HepG2 (cell line): ENCODE measurements around the gene RHEBL1. TPM values are rescaled to one million over a fixed set of nuclear protein-coding genes. Genes with fewer than 3 reads are reported as not detected.

Experiments used
- AFF4 ChIP-seq: sonication (generic); formaldehyde crosslinking; IDR thresholded peaks from 2 replicates; pipeline ENCODE4 v1.4.0; 2020; ENCODE audit warnings: missing genetic modification reagents
- CENPBD1 ChIP-seq: sonication (generic); formaldehyde crosslinking; IDR thresholded peaks from 2 replicates; pipeline ENCODE4 v1.8.0; 2022; ENCODE audit warnings: missing genetic modification reagents, low read depth, mild to moderate bottlenecking, borderline replicate concordance
- EHMT2 ChIP-seq: fragments of 200-600 bp; sonication (generic); IDR thresholded peaks from 2 replicates; pipeline ENCODE4 v1.7.0; 2017; ENCODE audit warnings: antibody characterized with exemption, low read depth, low read length, borderline replicate concordance
- HDAC1 ChIP-seq: sonication (generic); formaldehyde crosslinking; IDR thresholded peaks from 2 replicates; pipeline ENCODE4 v1.5.1; 2020; ENCODE audit warnings: mild to moderate bottlenecking, missing genetic modification reagents
- HHEX ChIP-seq: IDR thresholded peaks from 2 replicates; pipeline ENCODE4 v1.6.1; 2016; ENCODE audit warnings: control low read depth
- HMG20A ChIP-seq: IDR thresholded peaks from 2 replicates; pipeline ENCODE4 v1.6.1; 2016; ENCODE audit warnings: borderline replicate concordance
- ISL2 ChIP-seq: sonication (generic); formaldehyde crosslinking; IDR thresholded peaks from 2 replicates; pipeline ENCODE4 v1.5.0; 2020; ENCODE audit warnings: missing genetic modification reagents
- KAT2B ChIP-seq: fragments of 150-350 bp; IDR thresholded peaks from 2 replicates; pipeline ENCODE4 v1.6.1; 2014; ENCODE audit warnings: low read depth, low read length, borderline replicate concordance
- LCORL ChIP-seq, 2 experiments: fragments of 450-650 bp in 1 of 2; sonication (generic) in 1 of 2; formaldehyde crosslinking in 1 of 2; IDR thresholded peaks; 2 replicates each; pipeline versions ENCODE4 v1.5.0 to v1.6.1; 2017 to 2020; ENCODE audit warnings: antibody characterized with exemption in 1 of 2, missing genetic modification reagents in 1 of 2
- MED13 ChIP-seq: sonication (generic); formaldehyde crosslinking; IDR thresholded peaks from 2 replicates; pipeline ENCODE4 v1.5.0; 2020; ENCODE audit warnings: missing genetic modification reagents
- PLRG1 ChIP-seq: fragments of 450-650 bp; conservative IDR thresholded peaks from 2 replicates; pipeline ENCODE4 v1.6.1; 2016
- POLR2A ChIP-seq, 2 experiments: IDR thresholded peaks; 2 replicates each; pipeline ENCODE4 v1.6.1; 2011; ENCODE audit warnings: low read depth in 2 of 2, low read length in 2 of 2, mild to moderate bottlenecking in 1 of 2, moderate library complexity in 1 of 2; ENCODE audit not compliant: insufficient read depth in 1 of 2
- TARDBP ChIP-seq: sonication (generic); formaldehyde crosslinking; IDR thresholded peaks from 2 replicates; pipeline ENCODE4 v1.8.0; 2022; ENCODE audit warnings: mild to moderate bottlenecking, missing genetic modification reagents
- ZBTB38 ChIP-seq: sonication (generic); formaldehyde crosslinking; IDR thresholded peaks from 2 replicates; pipeline ENCODE4 v1.5.1; 2020; ENCODE audit warnings: mild to moderate bottlenecking, missing genetic modification reagents
- ZBTB42 ChIP-seq: sonication (generic); formaldehyde crosslinking; IDR thresholded peaks from 2 replicates; pipeline ENCODE4 v1.5.0; 2020; ENCODE audit warnings: mild to moderate bottlenecking, missing genetic modification reagents
- ZFP36L2 ChIP-seq: sonication (generic); formaldehyde crosslinking; IDR thresholded peaks from 2 replicates; pipeline ENCODE4 v1.4.0; 2020; ENCODE audit warnings: missing genetic modification reagents
- ZNF10 ChIP-seq: sonication (generic); formaldehyde crosslinking; IDR thresholded peaks from 2 replicates; pipeline ENCODE4 v1.4.0; 2020; ENCODE audit warnings: mild to moderate bottlenecking, low read depth, missing genetic modification reagents, borderline replicate concordance
- ZNF34 ChIP-seq: sonication (generic); formaldehyde crosslinking; IDR thresholded peaks from 2 replicates; pipeline ENCODE4 v1.4.0; 2020; ENCODE audit warnings: mild to moderate bottlenecking, missing genetic modification reagents, borderline replicate concordance
- ZNF530 ChIP-seq: sonication (generic); formaldehyde crosslinking; IDR thresholded peaks from 2 replicates; pipeline ENCODE4 v1.5.0; 2020; ENCODE audit warnings: low read depth, mild to moderate bottlenecking, missing genetic modification reagents
- ZNF562 ChIP-seq: sonication (generic); formaldehyde crosslinking; IDR thresholded peaks from 2 replicates; pipeline ENCODE4 v1.8.0; 2022; ENCODE audit warnings: missing genetic modification reagents, borderline replicate concordance
- ZNF720 ChIP-seq: sonication (generic); formaldehyde crosslinking; IDR thresholded peaks from 2 replicates; pipeline ENCODE4 v1.4.0; 2020; ENCODE audit warnings: missing genetic modification reagents
- ZNF747 ChIP-seq: sonication (generic); formaldehyde crosslinking; IDR thresholded peaks from 2 replicates; pipeline ENCODE4 v1.8.1; 2023; ENCODE audit warnings: missing genetic modification reagents, mild to moderate bottlenecking, borderline replicate concordance
- polyA plus RNA-seq, 8 experiments: library from polyadenylated mRNA; depleted of rRNA in 3 of 8; stranded (reverse) in 7 of 8; unstranded in 1 of 8; fragments of >200 nt; fragmentation: Illumina TruSeq in 4 of 8; extraction: Trizol in 4 of 8; gene quantifications; 2 replicates each; pipeline versions ENCODE4 v1.2.1 to v1.2.3, GENCODE V29; 2011 to 2016; ENCODE audit warnings: low read depth in 4 of 8, missing spikeins in 1 of 8, mixed read lengths in 1 of 8; ENCODE audit not compliant: insufficient read depth in 1 of 8
- total RNA-seq, 5 experiments: library from RNA; depleted of rRNA; stranded (reverse); fragments of >200 nt; fragmentation: Illumina TruSeq; extraction: Trizol; gene quantifications; 2 replicates each; pipeline ENCODE4 v1.2.3, GENCODE V29; 2016; ENCODE audit warnings: low read depth in 1 of 5
- TF ChIP-seq, protein P1 (sequence below): sonication (generic); formaldehyde crosslinking; IDR thresholded peaks from 2 replicates; pipeline ENCODE4 v1.4.0; 2020; ENCODE audit warnings: mild to moderate bottlenecking, low read depth, missing genetic modification reagents
- TF ChIP-seq, protein P2 (sequence below): IDR thresholded peaks from 2 replicates; pipeline ENCODE4 v1.6.1; 2012; ENCODE audit warnings: inconsistent platforms

The RHEBL1 gene
- total and polyA plus RNA-seq, 2 of the 13 experiments (the other 11 are each of a cell fraction or from before 2014, with no cell fraction given), result 1.4 to 2.5 TPM

DNA sequence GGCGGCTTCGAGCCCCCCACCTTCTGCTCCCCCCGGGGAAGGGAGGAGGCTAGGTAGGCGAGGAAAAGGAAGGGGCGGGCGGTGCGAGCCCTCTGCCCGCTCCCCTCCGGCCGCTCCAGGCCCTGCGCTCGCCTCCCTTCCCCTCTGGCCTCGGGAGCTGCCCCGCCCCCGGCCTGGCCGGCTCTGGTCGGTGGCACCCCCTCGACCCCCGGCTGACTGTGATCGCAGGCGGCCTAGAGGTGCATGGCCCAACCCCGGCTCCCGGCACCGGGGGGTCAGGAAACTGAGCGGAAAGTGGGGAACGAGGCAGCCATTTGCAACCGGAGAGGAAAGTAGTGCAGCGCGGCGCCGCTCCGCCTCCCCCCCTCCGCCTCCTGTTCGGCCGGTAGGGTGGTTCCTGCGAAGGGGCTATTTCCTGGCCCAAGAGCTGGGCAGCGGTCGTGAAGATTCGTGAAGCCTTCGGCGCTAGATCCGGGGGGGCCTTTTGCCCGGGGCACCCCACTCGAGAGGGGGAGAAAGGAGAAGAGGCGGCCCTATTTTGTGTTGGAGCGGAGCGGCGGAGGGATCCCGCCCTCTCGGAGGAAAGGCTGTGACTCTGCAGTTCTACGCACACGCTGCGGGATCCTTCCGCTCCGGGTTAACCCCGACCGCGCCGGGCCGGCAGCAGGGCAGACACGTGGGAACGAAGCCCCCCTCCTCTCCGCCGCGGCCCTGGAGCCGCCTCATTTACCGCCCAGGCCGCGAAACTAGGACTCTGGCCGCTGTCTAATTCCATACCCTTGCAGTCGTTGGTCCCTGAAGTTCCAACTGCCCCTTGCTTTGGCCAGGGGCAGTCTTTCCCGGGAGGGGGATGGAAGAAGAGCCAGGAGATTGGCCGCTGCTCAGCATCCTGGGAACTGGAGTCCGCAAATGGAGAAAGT, 9.3 kb downstream of the RHEBL1 start, which contains the start of gene KMT2D (continued):
- TF ChIP-seq HDAC1 (CRISPR knock-in tag) (peak; percentile 92), ZNF720 (CRISPR knock-in tag) (no peak), CENPBD1 (no peak), ZNF530 (no peak), ZNF562 (CRISPR knock-in tag) (peak; percentile 52; the same call in 1 of the 2 replicates), HMG20A (0 out of 2 replicates have a peak, but pooled peaks have one; percentile 15), MED13 (CRISPR knock-in tag) (no peak), ZNF34 (CRISPR knock-in tag) (0 out of 2 replicates have a peak, but pooled peaks have one; percentile 19), AFF4 (CRISPR knock-in tag) (no peak; the same call in 1 of the 2 replicates), ZBTB38 (peak; percentile 70), ZNF747 (CRISPR knock-in tag) (peak; percentile 47; the same call in 1 of the 2 replicates), TARDBP (CRISPR knock-in tag) (peak; percentile 80; the same call in 1 of the 2 replicates), ZNF10 (no peak), LCORL (IDR thresholded peaks at IDR 0.05) (no peak), LCORL (CRISPR knock-in tag; IDR thresholded peaks at IDR 0.05) (peak; percentile 61; the same call in 1 of the 2 replicates), ISL2 (CRISPR knock-in tag) (peak; percentile 56; the same call in 1 of the 2 replicates), EHMT2 (no peak), ZFP36L2 (CRISPR knock-in tag) (peak; percentile 65; the same call in 1 of the 2 replicates), HHEX (CRISPR knock-in tag) (0 out of 2 replicates have a peak, but pooled peaks have one; percentile 11), ZBTB42 (CRISPR knock-in tag) (0 out of 2 replicates have a peak, but pooled peaks have one; percentile 67), POLR2A (IDR thresholded peaks at IDR 0.05; ENCODE audit: insufficient read depth in 1 of 2, low read depth in 2 of 2, low read length in 2 of 2) (peak; percentile 38 to 48), PLRG1 (no peak), KAT2B (no peak; the same call in 1 of the 2 replicates)
- TF ChIP-seq, protein P1, sequence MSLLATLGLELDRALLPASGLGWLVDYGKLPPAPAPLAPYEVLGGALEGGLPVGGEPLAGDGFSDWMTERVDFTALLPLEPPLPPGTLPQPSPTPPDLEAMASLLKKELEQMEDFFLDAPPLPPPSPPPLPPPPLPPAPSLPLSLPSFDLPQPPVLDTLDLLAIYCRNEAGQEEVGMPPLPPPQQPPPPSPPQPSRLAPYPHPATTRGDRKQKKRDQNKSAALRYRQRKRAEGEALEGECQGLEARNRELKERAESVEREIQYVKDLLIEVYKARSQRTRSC, result no peak
- TF ChIP-seq, protein P2, sequence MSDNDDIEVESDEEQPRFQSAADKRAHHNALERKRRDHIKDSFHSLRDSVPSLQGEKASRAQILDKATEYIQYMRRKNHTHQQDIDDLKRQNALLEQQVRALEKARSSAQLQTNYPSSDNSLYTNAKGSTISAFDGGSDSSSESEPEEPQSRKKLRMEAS, result peak; percentile 98
